ENCODE measurements around the gene MMAA.
"Not testable (repeated sequence)": the region's sequence is repeated elsewhere in the genome, so short reads cannot be mapped to it uniquely, and the experiment has no call there.

Gene MMAA

DNA sequence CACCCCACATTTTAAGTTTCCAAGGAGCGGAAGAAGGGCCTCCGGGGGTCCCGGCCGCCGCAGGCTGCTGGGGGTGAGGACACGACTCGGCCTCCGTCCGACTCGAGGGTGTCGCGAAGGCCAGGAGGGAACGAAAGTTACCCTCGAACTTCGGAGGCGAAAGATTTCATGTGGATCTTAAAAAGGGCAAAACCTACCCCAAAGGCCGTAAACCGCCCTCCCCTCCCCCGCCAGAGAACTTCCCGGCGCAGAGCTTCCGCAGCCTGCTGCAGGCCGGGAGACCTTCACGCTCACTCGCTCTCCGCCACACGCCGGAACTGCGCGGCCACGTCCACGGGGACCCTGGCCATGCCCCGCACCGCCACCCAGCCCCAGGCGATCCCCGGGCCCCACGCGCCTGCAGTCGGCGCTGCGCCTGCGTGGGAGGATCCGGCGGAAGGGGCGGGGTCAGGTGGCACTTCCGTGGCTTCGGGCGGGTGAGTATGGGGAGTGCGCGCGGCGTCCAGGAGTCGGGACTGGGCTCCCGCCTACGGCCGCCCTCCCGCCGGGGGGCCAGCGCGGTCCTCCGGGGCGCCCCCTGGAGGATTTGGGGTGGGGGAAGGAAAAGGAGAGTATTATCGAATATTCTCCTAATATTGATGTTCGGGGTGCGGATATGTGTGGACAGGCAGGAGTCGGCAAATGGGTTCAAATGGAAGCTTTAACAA is at the start of gene MMAA:
MMAA (plus strand) TSS at position 454 of the 707 bp plus-strand sequence. CDS start 19,755 bp downstream, outside the sequence.
- H3K9me3 Mint-ChIP-seq, result peaks cover 4% of the 10 kb centered on the region
- peak within 1 kb of the TSS; percentile 99 for H3K27ac Mint-ChIP-seq
- peak within 1 kb of the TSS; percentile 93 for H3K4me3 Mint-ChIP-seq
- H3K4me1 Mint-ChIP-seq (ENCODE audit: low read depth), result peaks cover 44% of the 10 kb centered on the region
- H3K36me3 Mint-ChIP-seq (ENCODE audit: low read depth), result peaks cover 12% of the 10 kb centered on the region
- peaks cover under 1% of the 10 kb centered on the region for H3K27me3 Mint-ChIP-seq (ENCODE audit: low read depth)

DNA sequence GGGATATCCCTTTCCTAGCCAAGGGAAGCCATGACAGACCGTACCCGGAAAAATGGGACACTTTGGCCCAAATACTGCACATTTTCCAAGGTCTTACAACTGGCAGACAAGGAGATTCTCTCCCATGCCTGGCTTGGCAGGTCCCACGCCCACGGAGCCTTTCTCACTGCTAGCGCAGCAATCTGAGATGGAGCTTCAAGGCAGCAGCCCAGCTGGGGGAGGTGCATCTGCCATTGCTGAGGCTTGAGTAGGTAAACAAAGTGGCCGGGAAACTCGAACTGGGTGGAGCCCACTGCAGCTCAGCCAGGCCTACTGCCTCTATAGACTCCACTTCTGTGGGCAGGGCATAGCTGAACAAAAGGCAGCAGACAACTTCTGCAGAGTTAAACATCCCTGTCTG is 44.6 kb upstream of the MMAA start:
- not testable (repeated sequence) for H3K36me3 Mint-ChIP-seq (ENCODE audit: low read depth); H3K4me3 Mint-ChIP-seq; H3K27me3 Mint-ChIP-seq (ENCODE audit: low read depth); H3K27ac Mint-ChIP-seq; H3K4me1 Mint-ChIP-seq (ENCODE audit: low read depth)
- H3K9me3 Mint-ChIP-seq, result peaks cover 11% of the 10 kb centered on the region

GRCh38 chr4:145580906-145581305 is 38.3 kb upstream of the MMAA start:
- Mint-ChIP-seq H3K36me3 (ENCODE audit: low read depth) (no peaks in the 10 kb centered on the region), H3K4me1 (ENCODE audit: low read depth) (no peaks in the 10 kb centered on the region), H3K4me3 (no peak overlapping the region), H3K9me3 (peaks cover 5% of the 10 kb centered on the region), H3K27me3 (ENCODE audit: low read depth) (peaks cover 9% of the 10 kb centered on the region), H3K27ac (no peak overlapping the region)

- Mint-ChIP-seq H3K4me1 (ENCODE audit: low read depth) (no peaks in the 10 kb centered on the region), H3K27ac (no peak overlapping the region), H3K9me3 (peaks cover 5% of the 10 kb centered on the region), H3K27me3 (ENCODE audit: low read depth) (peaks cover 8% of the 10 kb centered on the region), H3K4me3 (no peak overlapping the region), H3K36me3 (ENCODE audit: low read depth) (no peaks in the 10 kb centered on the region)
These were observed 35.8 kb upstream of the MMAA start for GRCh38 chr4:145583191-145584055.

DNA sequence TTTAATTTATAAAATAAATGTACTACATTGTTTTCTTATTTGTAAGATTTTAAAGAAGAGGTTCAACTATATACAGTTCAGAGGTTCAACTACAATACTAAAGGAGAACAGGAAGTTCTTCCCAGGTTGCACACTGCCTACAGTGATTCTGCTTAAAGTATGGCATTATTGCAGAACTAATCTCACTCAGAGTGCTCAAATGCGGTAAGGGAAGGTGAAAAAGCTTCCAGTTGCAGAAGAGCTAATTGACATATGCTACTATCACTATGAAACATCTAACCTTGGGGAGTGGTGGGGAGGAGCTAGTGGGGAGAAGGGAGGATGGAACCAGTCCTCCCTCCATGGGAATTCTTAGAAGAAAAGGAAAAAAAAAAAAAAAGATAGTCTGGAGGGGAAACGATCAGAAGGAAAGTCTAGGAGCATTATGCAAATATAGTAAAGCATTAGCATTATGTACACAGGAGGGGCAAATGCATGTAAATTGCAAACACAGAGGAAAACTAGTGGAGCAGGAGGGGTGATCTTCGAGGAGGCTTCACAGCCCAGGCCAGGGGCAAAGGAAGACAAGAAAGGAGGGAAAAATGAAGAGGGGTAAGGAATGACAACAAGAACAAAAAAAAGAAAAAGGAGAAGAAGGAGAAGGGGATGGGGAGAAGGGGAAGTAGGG is 32.0 kb upstream of the MMAA start:
- H3K27ac Mint-ChIP-seq, result no peak overlapping the region
- peaks cover 10% of the 10 kb centered on the region for H3K27me3 Mint-ChIP-seq (ENCODE audit: low read depth)
- no peak overlapping the region for H3K4me3 Mint-ChIP-seq
- no peaks in the 10 kb centered on the region for H3K9me3 Mint-ChIP-seq
- no peaks in the 10 kb centered on the region for H3K4me1 Mint-ChIP-seq (ENCODE audit: low read depth)
- H3K36me3 Mint-ChIP-seq (ENCODE audit: low read depth), result no peaks in the 10 kb centered on the region

DNA sequence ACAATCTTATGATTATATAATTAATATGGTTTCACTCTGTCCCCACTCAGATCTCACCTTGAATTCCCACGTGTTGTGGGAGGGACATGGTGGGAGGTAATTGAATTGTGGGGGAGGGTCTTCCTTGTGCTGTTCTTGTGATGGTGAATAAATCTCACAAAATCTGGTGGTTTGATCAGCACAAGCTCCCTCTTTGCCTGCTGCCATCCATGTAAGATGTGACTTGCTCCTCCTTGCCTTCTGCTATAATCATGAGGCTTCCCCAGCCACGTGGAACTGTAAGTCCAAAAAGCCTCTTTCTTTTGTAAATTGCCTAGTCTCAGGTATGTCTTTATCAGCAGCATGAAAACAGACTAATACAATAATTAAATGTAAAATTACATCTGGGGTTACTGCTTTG is 29.8 kb upstream of the MMAA start:
- H3K9me3 Mint-ChIP-seq; H3K36me3 Mint-ChIP-seq (ENCODE audit: low read depth): not testable (repeated sequence)

GRCh38 chr4:145589916-145590702 is 29.1 kb upstream of the MMAA start:
- Mint-ChIP-seq H3K36me3 (ENCODE audit: low read depth) (no peaks in the 10 kb centered on the region), H3K4me1 (ENCODE audit: low read depth) (no peaks in the 10 kb centered on the region), H3K9me3 (no peaks in the 10 kb centered on the region)

More for the DNA sequence above, 29.8 kb upstream of the MMAA start:
- H3K27ac Mint-ChIP-seq; H3K4me1 Mint-ChIP-seq (ENCODE audit: low read depth); H3K4me3 Mint-ChIP-seq: not testable (repeated sequence)
- peaks cover 15% of the 10 kb centered on the region for H3K27me3 Mint-ChIP-seq (ENCODE audit: low read depth)

GRCh38 chr4:145602129-145602760 is 16.9 kb upstream of the MMAA start:
- Mint-ChIP-seq H3K27me3 (ENCODE audit: low read depth) (peaks cover 44% of the 10 kb centered on the region), H3K36me3 (ENCODE audit: low read depth) (no peaks in the 10 kb centered on the region), H3K27ac (no peak overlapping the region)

More at GRCh38 chr4:145589916-145590702, 29.1 kb upstream of the MMAA start:
- Mint-ChIP-seq H3K27ac (no peak overlapping the region), H3K4me3 (no peak overlapping the region), H3K27me3 (ENCODE audit: low read depth) (peaks cover 16% of the 10 kb centered on the region)

GRCh38 chr4:145605941-145606340 is 13.2 kb upstream of the MMAA start:
- Mint-ChIP-seq H3K4me3 (no peak overlapping the region), H3K27me3 (ENCODE audit: low read depth) (peaks cover 34% of the 10 kb centered on the region), H3K27ac (no peak overlapping the region), H3K4me1 (ENCODE audit: low read depth) (peaks cover 2% of the 10 kb centered on the region), H3K9me3 (peaks cover 8% of the 10 kb centered on the region), H3K36me3 (ENCODE audit: low read depth) (no peaks in the 10 kb centered on the region)

More at GRCh38 chr4:145602129-145602760, 16.9 kb upstream of the MMAA start:
- Mint-ChIP-seq H3K9me3 (peaks cover 8% of the 10 kb centered on the region), H3K4me1 (ENCODE audit: low read depth) (no peaks in the 10 kb centered on the region), H3K4me3 (no peak overlapping the region)

GRCh38 chr4:145609481-145610427 is 9.4 kb upstream of the MMAA start:
- Mint-ChIP-seq H3K36me3 (ENCODE audit: low read depth) (no peaks in the 10 kb centered on the region), H3K9me3 (peaks cover 8% of the 10 kb centered on the region), H3K27me3 (ENCODE audit: low read depth) (peaks cover 24% of the 10 kb centered on the region), H3K4me3 (no peak overlapping the region), H3K4me1 (ENCODE audit: low read depth) (peaks cover 2% of the 10 kb centered on the region), H3K27ac (no peak overlapping the region)

- Mint-ChIP-seq H3K36me3 (ENCODE audit: low read depth) (no peaks in the 10 kb centered on the region), H3K4me1 (ENCODE audit: low read depth) (peaks cover 17% of the 10 kb centered on the region)
These were observed 5.5 kb upstream of the MMAA start for GRCh38 chr4:145613566-145614232.

GRCh38 chr4:145614233-145614610 is 5.0 kb upstream of the MMAA start:
- no peaks in the 10 kb centered on the region for H3K9me3 Mint-ChIP-seq
- peaks cover 17% of the 10 kb centered on the region for H3K4me1 Mint-ChIP-seq (ENCODE audit: low read depth)
- no peaks in the 10 kb centered on the region for H3K36me3 Mint-ChIP-seq (ENCODE audit: low read depth)
- H3K27ac Mint-ChIP-seq, result no peak overlapping the region
- no peak overlapping the region for H3K4me3 Mint-ChIP-seq
- peaks cover 9% of the 10 kb centered on the region for H3K27me3 Mint-ChIP-seq (ENCODE audit: low read depth)

More at GRCh38 chr4:145613566-145614232, 5.5 kb upstream of the MMAA start:
- Mint-ChIP-seq H3K27ac (no peak overlapping the region), H3K27me3 (ENCODE audit: low read depth) (peaks cover 9% of the 10 kb centered on the region), H3K9me3 (no peaks in the 10 kb centered on the region), H3K4me3 (no peak overlapping the region)

All from T-helper 1 cell treated with Interleukin-12 subunit alpha and Interleukin-12 subunit beta and Interleukin-4 antibody, amounts not matched to agents 30 μg/mL and 1 μg/mL, for 36 hours (primary cell).